ENCODE measurements around the gene SRPK3.

The SRPK3 gene

DNA sequence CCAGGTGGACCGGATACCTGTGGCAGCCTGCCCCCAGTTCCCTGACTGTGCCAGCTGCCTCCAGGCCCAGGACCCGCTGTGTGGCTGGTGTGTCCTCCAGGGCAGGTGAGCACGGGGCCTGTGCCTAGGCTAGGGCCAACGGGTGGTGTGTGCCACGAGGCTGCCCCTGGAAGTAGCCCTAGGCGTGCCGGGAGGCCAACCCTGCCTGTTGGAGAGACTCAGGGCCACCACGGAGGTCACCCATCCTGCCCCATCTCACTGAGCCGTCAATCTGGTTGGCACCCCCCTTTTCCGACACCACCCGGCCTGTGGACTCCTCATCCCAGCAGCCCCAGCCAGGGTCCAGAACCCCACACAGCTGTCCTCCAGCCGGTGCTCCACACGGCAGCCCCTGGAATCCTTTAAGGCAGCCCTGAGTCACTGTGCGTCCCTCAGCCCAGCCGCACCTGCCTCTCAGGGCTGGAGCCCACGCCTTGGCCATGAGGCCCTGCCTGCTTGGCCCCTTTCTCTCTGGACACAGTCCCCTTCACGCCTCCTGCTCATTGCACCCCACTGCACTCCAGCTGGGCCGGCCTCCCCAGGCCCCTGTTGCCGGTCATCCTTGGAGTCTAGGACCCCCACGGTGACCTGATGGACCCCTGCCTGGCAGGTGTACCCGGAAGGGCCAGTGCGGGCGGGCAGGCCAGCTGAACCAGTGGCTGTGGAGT is 11.5 kb upstream of the SRPK3 start:
- peak; percentile 55 for DNase-seq (ENCODE audit: low spot score)
- Histone ChIP-seq H3K27ac (no peak overlapping the region), H3K4me3 (no peak overlapping the region)
- TF ChIP-seq, protein P1, sequence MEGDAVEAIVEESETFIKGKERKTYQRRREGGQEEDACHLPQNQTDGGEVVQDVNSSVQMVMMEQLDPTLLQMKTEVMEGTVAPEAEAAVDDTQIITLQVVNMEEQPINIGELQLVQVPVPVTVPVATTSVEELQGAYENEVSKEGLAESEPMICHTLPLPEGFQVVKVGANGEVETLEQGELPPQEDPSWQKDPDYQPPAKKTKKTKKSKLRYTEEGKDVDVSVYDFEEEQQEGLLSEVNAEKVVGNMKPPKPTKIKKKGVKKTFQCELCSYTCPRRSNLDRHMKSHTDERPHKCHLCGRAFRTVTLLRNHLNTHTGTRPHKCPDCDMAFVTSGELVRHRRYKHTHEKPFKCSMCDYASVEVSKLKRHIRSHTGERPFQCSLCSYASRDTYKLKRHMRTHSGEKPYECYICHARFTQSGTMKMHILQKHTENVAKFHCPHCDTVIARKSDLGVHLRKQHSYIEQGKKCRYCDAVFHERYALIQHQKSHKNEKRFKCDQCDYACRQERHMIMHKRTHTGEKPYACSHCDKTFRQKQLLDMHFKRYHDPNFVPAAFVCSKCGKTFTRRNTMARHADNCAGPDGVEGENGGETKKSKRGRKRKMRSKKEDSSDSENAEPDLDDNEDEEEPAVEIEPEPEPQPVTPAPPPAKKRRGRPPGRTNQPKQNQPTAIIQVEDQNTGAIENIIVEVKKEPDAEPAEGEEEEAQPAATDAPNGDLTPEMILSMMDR (IDR thresholded peaks at IDR 0.05): no peak

DNA sequence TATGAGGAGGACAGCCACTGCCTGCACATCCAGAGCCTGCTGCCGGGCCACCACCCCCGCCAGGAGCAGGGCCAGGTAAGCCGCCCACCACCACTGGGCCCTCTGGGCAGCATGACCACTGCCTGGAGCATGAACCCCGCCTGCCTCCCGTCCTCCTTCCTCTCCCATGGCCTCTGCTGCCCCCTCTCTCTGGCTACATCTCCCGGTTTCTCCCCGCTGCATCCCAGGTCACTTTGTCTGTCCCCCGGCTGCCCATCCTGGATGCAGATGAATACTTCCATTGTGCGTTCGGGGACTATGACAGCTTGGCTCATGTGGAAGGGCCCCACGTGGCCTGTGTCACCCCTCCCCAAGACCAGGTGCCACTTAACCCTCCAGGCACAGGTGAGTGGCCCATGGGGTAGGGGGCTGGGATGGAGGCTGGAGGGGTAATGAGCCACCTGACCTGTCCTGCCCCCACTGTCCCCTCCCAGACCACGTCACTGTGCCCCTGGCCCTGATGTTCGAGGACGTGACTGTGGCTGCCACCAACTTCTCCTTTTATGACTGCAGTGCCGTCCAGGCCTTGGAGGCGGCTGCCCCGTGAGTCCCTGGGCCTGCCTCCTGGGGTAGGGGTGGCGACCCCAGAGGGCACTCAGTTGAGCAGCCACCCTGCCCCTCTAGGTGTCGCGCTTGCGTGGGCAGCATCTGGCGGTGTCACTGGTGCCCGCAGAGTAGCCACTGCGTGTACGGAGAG is 10.8 kb upstream of the SRPK3 start:
- TF ChIP-seq, protein P1 (IDR thresholded peaks at IDR 0.05): no peak
- Histone ChIP-seq H3K27ac (no peak overlapping the region), H3K4me3 (no peak overlapping the region)
- peak; percentile 71 for DNase-seq (ENCODE audit: low spot score)

DNA sequence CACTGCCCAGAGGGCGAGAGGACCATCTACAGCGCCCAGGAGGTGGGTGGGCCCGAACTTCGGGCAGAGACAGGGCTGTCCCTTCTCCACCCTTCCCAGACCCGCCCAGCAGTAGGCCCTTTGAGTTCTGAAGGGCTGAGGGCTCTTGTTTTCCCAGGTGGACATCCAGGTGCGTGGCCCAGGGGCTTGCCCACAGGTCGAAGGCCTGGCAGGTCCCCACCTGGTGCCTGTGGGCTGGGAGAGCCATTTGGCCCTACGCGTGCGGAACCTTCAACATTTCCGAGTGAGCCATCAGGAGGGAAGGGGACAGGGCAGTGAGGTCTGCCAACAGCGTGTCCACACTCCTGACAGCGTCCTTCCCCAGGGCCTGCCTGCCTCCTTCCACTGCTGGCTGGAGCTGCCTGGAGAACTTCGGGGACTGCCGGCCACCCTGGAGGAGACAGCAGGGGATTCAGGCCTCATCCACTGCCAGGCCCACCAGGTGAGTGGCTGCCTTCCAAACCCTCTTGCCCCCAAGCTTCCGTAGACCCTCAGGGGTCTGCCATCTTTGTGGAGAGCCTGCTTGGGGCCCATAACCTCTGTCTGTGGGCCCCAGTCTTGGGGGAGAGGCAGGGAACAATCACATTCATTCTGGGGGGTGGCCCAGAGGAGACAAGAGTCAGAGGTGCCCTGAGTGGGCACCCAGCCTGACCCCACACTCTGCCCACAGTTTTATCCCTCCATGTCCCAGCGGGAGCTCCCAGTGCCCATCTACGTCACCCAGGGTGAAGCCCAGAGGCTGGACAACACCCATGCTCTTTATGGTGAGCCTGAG is 10.0 kb upstream of the SRPK3 start:
- DNase-seq (ENCODE audit: low spot score): peak; percentile 64
- no peak overlapping the region for H3K27ac ChIP-seq
- TF ChIP-seq, protein P1 (IDR thresholded peaks at IDR 0.05): no peak
- no peak overlapping the region for H3K4me3 ChIP-seq

DNA sequence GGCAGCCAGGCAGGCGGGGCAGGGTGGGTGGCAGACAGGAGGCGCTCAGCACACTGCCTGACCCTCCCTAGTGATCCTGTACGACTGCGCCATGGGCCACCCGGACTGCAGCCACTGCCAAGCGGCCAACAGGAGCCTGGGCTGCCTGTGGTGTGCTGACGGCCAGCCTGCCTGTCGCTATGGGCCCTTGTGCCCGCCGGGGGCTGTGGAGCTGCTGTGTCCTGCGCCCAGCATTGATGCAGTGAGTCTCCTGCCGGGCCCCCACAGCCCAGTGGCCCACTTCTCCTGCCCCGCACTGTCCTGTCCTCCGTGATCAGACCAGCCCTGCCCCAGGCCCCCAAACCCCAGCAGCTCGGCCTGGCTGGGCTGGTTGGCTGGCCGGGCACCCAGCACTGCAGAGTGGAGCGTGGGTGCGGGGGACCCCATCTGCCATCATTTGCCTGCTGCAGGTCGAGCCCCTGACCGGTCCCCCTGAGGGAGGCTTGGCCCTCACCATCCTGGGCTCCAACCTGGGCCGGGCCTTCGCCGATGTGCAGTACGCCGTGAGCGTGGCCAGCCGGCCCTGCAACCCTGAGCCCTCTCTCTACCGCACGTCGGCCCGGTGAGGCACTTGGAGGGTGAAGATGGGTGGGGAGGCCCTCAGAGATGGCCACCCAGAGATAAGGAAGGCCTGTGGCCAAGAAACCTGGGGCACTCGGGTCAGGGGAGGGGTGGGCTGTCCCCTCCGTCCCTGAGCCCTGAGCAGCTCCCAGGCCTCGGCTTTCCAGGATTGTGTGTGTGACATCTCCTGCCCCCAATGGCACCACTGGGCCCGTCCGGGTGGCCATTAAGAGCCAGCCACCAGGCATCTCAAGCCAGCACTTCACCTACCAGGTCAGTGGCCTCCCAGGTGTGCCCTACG is 9.2 kb upstream of the SRPK3 start:
- TF ChIP-seq, protein P1 (IDR thresholded peaks at IDR 0.05): no peak
- H3K27ac ChIP-seq: no peak overlapping the region
- no peak overlapping the region for H3K4me3 ChIP-seq
- peak; percentile 65 for DNase-seq (ENCODE audit: low spot score)

DNA sequence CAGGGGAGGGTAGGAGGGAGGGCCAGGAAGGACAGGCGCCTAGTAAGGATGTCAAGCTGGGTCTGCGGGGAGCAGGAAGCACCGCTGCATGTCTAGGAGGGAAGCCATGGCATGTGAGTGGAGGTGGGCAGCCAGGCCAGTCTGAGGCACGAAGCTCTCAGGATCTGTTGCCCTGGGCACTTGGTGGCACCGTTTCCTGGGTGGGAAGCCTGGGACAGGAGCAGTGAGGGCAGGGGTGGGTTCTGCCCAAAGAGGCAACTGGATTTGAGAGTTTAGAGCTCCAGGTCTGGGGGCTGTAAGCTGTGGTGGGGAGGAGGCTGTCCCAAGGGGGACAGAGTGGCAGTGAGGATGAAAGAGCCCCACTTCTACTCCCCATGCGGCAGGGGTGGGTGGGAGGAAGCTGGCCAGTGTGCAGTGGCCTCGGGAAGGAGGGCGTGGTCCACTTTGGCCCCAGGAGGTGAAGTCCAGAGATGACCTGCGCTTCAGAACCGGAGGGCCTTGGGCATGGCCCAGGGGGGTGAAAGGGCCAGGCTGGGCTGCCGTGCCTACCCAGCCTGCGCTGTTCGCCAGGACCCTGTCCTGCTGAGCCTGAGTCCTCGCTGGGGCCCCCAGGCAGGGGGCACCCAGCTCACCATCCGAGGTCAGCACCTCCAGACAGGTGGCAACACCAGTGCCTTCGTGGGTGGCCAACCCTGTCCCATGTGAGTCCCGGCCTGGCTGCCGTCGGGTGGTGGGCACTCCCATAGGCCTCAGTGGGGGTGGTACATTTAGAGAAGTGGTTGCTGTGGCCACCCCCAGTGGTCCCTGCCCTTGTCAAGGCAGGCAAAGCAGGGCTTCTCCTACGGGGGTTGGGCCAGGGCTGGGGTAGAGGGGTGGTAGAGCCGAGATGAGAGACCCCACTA is 8.3 kb upstream of the SRPK3 start:
- Histone ChIP-seq H3K4me3 (no peak overlapping the region), H3K27ac (no peak overlapping the region)
- peak; percentile 73 for DNase-seq (ENCODE audit: low spot score)
- TF ChIP-seq, protein P1 (IDR thresholded peaks at IDR 0.05): no peak
